GM10266 (cell line): ENCODE data around the gene KIRREL3.

Source experiments
- DNase-seq: peaks from one replicate; pipeline ENCODE4 v3.0.0; 2012; ENCODE audit errors: extremely low spot score
- CTCF ChIP-seq: IDR thresholded peaks from 2 replicates; pipeline ENCODE4 v1.5.1; 2012; ENCODE audit warnings: mild to moderate bottlenecking, low read depth; ENCODE audit not compliant: control insufficient read depth, insufficient read depth; ENCODE audit errors: missing control alignments

The KIRREL3 gene

DNA sequence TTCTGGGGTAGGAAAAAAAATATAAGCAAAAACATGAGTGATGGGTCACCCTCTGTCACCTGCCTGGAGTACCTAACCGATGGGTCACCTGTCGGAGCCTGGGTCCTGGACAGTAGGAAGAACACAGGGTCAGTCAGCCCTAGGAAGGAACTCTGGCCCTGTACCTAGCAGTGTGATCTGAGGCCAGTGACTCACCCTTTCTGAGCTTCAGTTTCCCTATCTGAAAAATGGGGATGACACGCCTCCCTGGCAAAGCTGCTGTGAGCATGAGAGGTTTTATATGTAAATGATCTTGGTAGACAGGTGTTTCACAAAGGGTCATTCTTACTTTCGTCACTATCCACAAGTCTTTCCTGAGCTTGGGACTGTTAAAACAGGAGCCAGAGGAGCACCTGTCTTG, 463.1 kb downstream of the KIRREL3 start:
- no peak for DNase-seq
- TF ChIP-seq CTCF, result no peak

GRCh38 chr11:126534141-126534805, 466.3 kb downstream of the KIRREL3 start:
- no peak for TF ChIP-seq CTCF

GRCh38 chr11:126533560-126533959, 467.0 kb downstream of the KIRREL3 start:
- no peak for TF ChIP-seq CTCF

More at GRCh38 chr11:126534141-126534805, 466.3 kb downstream of the KIRREL3 start:
- no peak for DNase-seq

GRCh38 chr11:126530416-126530815, 470.2 kb downstream of the KIRREL3 start:
- TF ChIP-seq CTCF, result no peak
- DNase-seq, result no peak

More at GRCh38 chr11:126533560-126533959, 467.0 kb downstream of the KIRREL3 start:
- no peak for DNase-seq

- TF ChIP-seq CTCF, result no peak
- DNase-seq, result no peak
These were observed 471.5 kb downstream of the KIRREL3 start for GRCh38 chr11:126529037-126529436.

DNA sequence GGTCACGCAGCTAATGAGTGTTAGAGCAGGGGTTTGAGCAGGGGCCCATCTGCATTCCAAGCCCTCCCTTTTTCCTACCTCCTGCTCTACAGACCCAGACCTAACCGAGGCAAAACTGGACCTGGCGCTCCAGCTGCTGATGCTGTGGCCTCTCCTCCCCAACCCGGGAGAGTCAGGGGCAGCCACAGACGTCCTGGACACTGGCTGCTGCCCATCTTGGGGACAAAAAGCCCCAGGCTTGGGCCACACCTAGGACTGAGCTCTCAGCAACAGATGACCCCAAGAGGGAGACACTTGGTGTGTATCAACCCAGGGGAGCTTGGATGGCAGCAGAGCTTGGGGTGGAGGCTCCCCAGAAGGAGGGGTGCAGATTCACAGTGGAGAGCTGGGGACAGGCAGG, 472.5 kb downstream of the KIRREL3 start:
- TF ChIP-seq CTCF, result no peak

GRCh38 chr11:126527651-126528050, 472.9 kb downstream of the KIRREL3 start:
- TF ChIP-seq CTCF, result no peak
- DNase-seq, result no peak

More for the DNA sequence above, 472.5 kb downstream of the KIRREL3 start:
- no peak for DNase-seq
